ENCODE results near the gene NUP210L.

GRCh38 chr1:154174654-154175053, 19.8 kb upstream of the NUP210L start:
- TF ChIP-seq CTCF (IDR thresholded peaks at IDR 0.05): no peak
- no peak for TF ChIP-seq POLR2A (IDR thresholded peaks at IDR 0.05)
